K562 (cell line): ENCODE results near the gene IQCM. TPM values are rescaled to one million over a fixed set of nuclear protein-coding genes. Genes with fewer than 3 reads are reported as not detected.

Source experiments
- ATAC-seq: fragments of 200-7000 bp; cut with Tn5 transposase; 3 replicates; pipeline ENCODE4 v1.9.1; 2020; ENCODE audit warnings: moderate library complexity
- BruUV-seq: library from RNA; stranded (reverse); fragments of 400-500 nt; replicated peaks from 2 replicates; lab custom pipeline; 2021; lab: Mats Ljungman, UMichigan
- CTCF ChIA-PET: fragments of 300-600 bp; formaldehyde crosslinking; extraction: SDS; loops from one replicate; lab custom pipeline; 2021; ENCODE audit warnings: low intra/inter-chr PET ratio; lab: Yijun Ruan, JAX
- POLR2A ChIA-PET: fragments of 300-600, 350-650 bp; sonication (Branson Sonifier 250); formaldehyde crosslinking; extraction: SDS; loops from one replicate; lab custom pipeline; 2021; ENCODE audit warnings: antibody characterized with exemption, inconsistent platforms; lab: Yijun Ruan, JAX
- DNase-seq, 4 experiments: peaks; one replicate each; pipeline versions ENCODE4 v3.0.0 to v3.0.0-alpha.2; 2011 to 2018; ENCODE audit warnings: low spot score in 3 of 4, mixed read lengths in 3 of 4; ENCODE audit errors: extremely low read depth in 1 of 4
- FAIRE-seq: peaks from 2 replicates; lab custom pipeline; 2011; peaks lifted over from hg19 to GRCh38; lab: Jason Lieb, UNC
- H2AFZ ChIP-seq: 2 replicates; pipeline ENCODE4 v1.6.0; 2011; ENCODE audit warnings: low read depth, low read length, control low read depth, inconsistent platforms
- H3K27ac ChIP-seq: fragments of 200-600 bp; 3 replicates; pipeline ENCODE4 v1.8.0; 2011; ENCODE audit warnings: low read depth, mild to moderate bottlenecking, control low read depth, inconsistent platforms, low read length, moderate library complexity, mixed read lengths; ENCODE audit errors: extremely low read depth
- H3K27me3 ChIP-seq, 2 experiments: fragments of 300-600 bp in 1 of 2; 2 replicates in 1 of 2; 3 replicates in 1 of 2; pipeline versions ENCODE4 v1.6.0 to v1.8.0; 2011; ENCODE audit warnings: inconsistent platforms in 2 of 2, low read length in 2 of 2, mild to moderate bottlenecking in 1 of 2, mixed read lengths in 1 of 2, moderate library complexity in 1 of 2; ENCODE audit not compliant: control insufficient read depth in 2 of 2, insufficient read depth in 2 of 2
- H3K36me3 ChIP-seq: fragments of 300-600 bp; 3 replicates; pipeline ENCODE4 v1.8.0; 2011; ENCODE audit warnings: mild to moderate bottlenecking, low read length, inconsistent platforms; ENCODE audit not compliant: control insufficient read depth, insufficient read depth
- H3K4me1 ChIP-seq, 2 experiments: fragments of 200-600 bp in 1 of 2; replicated peaks in 1 of 2; 2 replicates in 1 of 2; 3 replicates in 1 of 2; pipeline versions ENCODE4 v1.5.1 to v1.8.0; 2011; ENCODE audit warnings: inconsistent platforms in 2 of 2, low read length in 2 of 2, mild to moderate bottlenecking in 1 of 2, mixed read lengths in 1 of 2, moderate library complexity in 1 of 2; ENCODE audit not compliant: control insufficient read depth in 2 of 2, insufficient read depth in 2 of 2
- H3K4me2 ChIP-seq: 2 replicates; pipeline ENCODE4 v1.6.1; 2011; ENCODE audit warnings: low read length, control low read depth, inconsistent platforms, mixed read lengths; ENCODE audit not compliant: insufficient read depth
- H3K4me3 ChIP-seq: fragments of 200-600 bp; sonication (generic), shearing (Covaris generic); 2 replicates; pipeline ENCODE4 v1.5.1; 2016; ENCODE audit warnings: control low read depth, inconsistent platforms
- H3K79me2 ChIP-seq: fragments of 200-600 bp; 3 replicates; pipeline ENCODE4 v1.8.0; 2011; ENCODE audit warnings: low read length, inconsistent platforms; ENCODE audit not compliant: control insufficient read depth, insufficient read depth
- H3K9ac ChIP-seq, 2 experiments: 2 replicates each; pipeline versions ENCODE4 v1.6.0 to v1.6.1; 2011; ENCODE audit warnings: low read depth in 2 of 2, low read length in 2 of 2, control low read depth in 1 of 2, inconsistent platforms in 1 of 2, mild to moderate bottlenecking in 1 of 2, mixed read lengths in 1 of 2; ENCODE audit not compliant: insufficient read depth in 1 of 2
- H3K9me1 ChIP-seq: one replicate; pipeline ENCODE4 v1.6.0; 2011; ENCODE audit warnings: inconsistent platforms, mild to moderate bottlenecking, low read length, moderate library complexity; ENCODE audit not compliant: control insufficient read depth, insufficient read depth
- H3K9me3 ChIP-seq: replicated peaks from 2 replicates; pipeline ENCODE4 v1.5.1; 2011; ENCODE audit warnings: low read depth, low read length, inconsistent platforms; ENCODE audit not compliant: control insufficient read depth, insufficient read depth
- H4K20me1 ChIP-seq: replicated peaks from 2 replicates; pipeline ENCODE4 v1.6.1; 2011; ENCODE audit warnings: low read length, inconsistent platforms, mixed read lengths; ENCODE audit not compliant: control insufficient read depth, insufficient read depth
- GATAD2A ChIP-seq: fragments of 450-650 bp; IDR thresholded peaks from 2 replicates; pipeline ENCODE4 v1.6.1; 2017
- HLTF ChIP-seq: fragments of 450-650 bp; IDR thresholded peaks from 2 replicates; pipeline ENCODE4 v1.6.1; 2016
- RBM34 ChIP-seq: fragments of 200-400 bp; formaldehyde crosslinking; IDR thresholded peaks from 2 replicates; pipeline ENCODE4 v1.6.1; 2018; ENCODE audit warnings: low read length, borderline replicate concordance; ENCODE audit not compliant: insufficient read depth
- ZNF174 ChIP-seq: fragments of 250-450 bp; sonication (Bioruptor Pico); IDR thresholded peaks from 2 replicates; pipeline ENCODE4 v1.4.0; 2020; ENCODE audit warnings: mild to moderate bottlenecking
- WGBS: fragments of 100-300 bp; shearing (Covaris generic); methylation state at CpG from one replicate; pipeline ENCODE4 v1.1.6; 2016; ENCODE audit warnings: low coverage, mixed read lengths; ENCODE audit not compliant: insufficient coverage; ENCODE audit errors: missing lambda C conversion rate; 5-methylcytosine and 5-hydroxymethylcytosine counted together
- in situ Hi-C: fragments of 300-500 bp; cut with MboI; formaldehyde crosslinking; loops from 4 replicates; pipeline ENCODE4 v1.15.0; 2018; ENCODE audit warnings: inconsistent platforms, mixed read lengths
- intact Hi-C: fragments of 100-400 bp; cut with micrococcal nuclease; formaldehyde crosslinking; loops from 2 replicates; pipeline ENCODE4 v1.14.2; 2022
- polyA plus RNA-seq, 8 experiments: library from polyadenylated mRNA; depleted of rRNA in 4 of 8; stranded (reverse) in 5 of 8; unstranded in 3 of 8; fragments of >200 nt; fragmentation: Nextera tagmentation in 2 of 8; fragmentation: Illumina TruSeq in 1 of 8; extraction: Ambion mirVana in 2 of 8; extraction: Trizol in 1 of 8; gene quantifications; 2 replicates each; pipeline versions ENCODE4 v1.2.1 to v1.2.3, GENCODE V29; 2011 to 2014; ENCODE audit warnings: inconsistent platforms in 1 of 8, missing spikeins in 1 of 8
- total RNA-seq, 7 experiments: library from RNA; depleted of rRNA in 6 of 7; stranded (reverse); fragments of >200 nt in 6 of 7; fragmentation: Illumina TruSeq in 2 of 7; extraction: Trizol in 2 of 7; gene quantifications; 2 replicates each; pipeline versions ENCODE4 v1.2.1 to v1.2.3, GENCODE V29; 2011 to 2021; ENCODE audit warnings: low replicate concordance in 1 of 7

The IQCM gene
- total and polyA plus RNA-seq, 9 of the 15 experiments (the other 6 are each of a cell fraction or from before 2014, with no cell fraction given): not detected

GRCh38 chr4:149754526-149754925, 61.1 kb downstream of the IQCM start:
- no peak for FAIRE-seq

GRCh38 chr4:149752729-149753128, 62.9 kb downstream of the IQCM start:
- H4K20me1 ChIP-seq: no peaks in the 10 kb centered on the region
- TF ChIP-seq RBM34: no peak
- no peak for TF ChIP-seq ZNF174
- no peak for TF ChIP-seq GATAD2A
- TF ChIP-seq, all 486 proteins: peak for 0
- no peaks in the 10 kb centered on the region for H3K36me3 ChIP-seq
- ChIA-PET POLR2A (no interaction called here), CTCF (no interaction called here)
- no peaks in the 10 kb centered on the region for H3K9me1 ChIP-seq
- BruUV-seq: no TSS peak
- WGBS: 5% methylated on average over 2 of the region's 2 CpGs
- H3K4me1 ChIP-seq: no peaks in the 10 kb centered on the region
- ATAC-seq: no peak
- no peak overlapping the region for H3K27ac ChIP-seq
- H3K27me3 ChIP-seq: no peaks in the 10 kb centered on the region
- intact Hi-C loops: no loop called here
- H3K4me2 ChIP-seq: no peak overlapping the region
- no peak overlapping the region for H3K4me3 ChIP-seq
- DNase-seq: no peak
- no peaks in the 10 kb centered on the region for H3K9me3 ChIP-seq
- no peaks in the 10 kb centered on the region for H3K79me2 ChIP-seq
- no peak for FAIRE-seq
- no peak overlapping the region for H2AFZ ChIP-seq
- H3K9ac ChIP-seq: no peak overlapping the region
- in situ Hi-C loops: no loop called here

More at GRCh38 chr4:149754526-149754925, 61.1 kb downstream of the IQCM start:
- DNase-seq (no peak), ATAC-seq (no peak)
- no peaks in the 10 kb centered on the region for H3K36me3 ChIP-seq
- in situ Hi-C loops: no loop called here
- H3K9me1 ChIP-seq: no peaks in the 10 kb centered on the region
- H3K4me2 ChIP-seq: no peak overlapping the region
- no peak overlapping the region for H2AFZ ChIP-seq
- ChIA-PET POLR2A (no interaction called here), CTCF (no interaction called here)
- no peaks in the 10 kb centered on the region for H3K79me2 ChIP-seq
- WGBS: 0% methylated on average over 3 of the region's 3 CpGs
- H3K4me1 ChIP-seq: no peaks in the 10 kb centered on the region
- intact Hi-C loops: no loop called here
- no peak overlapping the region for H3K27ac ChIP-seq
- no peak for TF ChIP-seq HLTF
- H3K9me3 ChIP-seq: no peaks in the 10 kb centered on the region
- H3K9ac ChIP-seq: no peak overlapping the region
- H3K27me3 ChIP-seq: no peaks in the 10 kb centered on the region
- H4K20me1 ChIP-seq: no peaks in the 10 kb centered on the region
- H3K4me3 ChIP-seq: no peak overlapping the region
- no TSS peak for BruUV-seq
